ENCODE measurements around the gene APOL3. TPM values are rescaled to one million over a fixed set of nuclear protein-coding genes. Genes with fewer than 3 reads are reported as not detected.
"Not testable (repeated sequence)": the region's sequence is repeated elsewhere in the genome, so short reads cannot be mapped to it uniquely, and the experiment has no call there.

Gene APOL3
- total RNA-seq, 1 experiment from 2014 or later, result 17.6 TPM

- Histone ChIP-seq H3K36me3 (no peaks in the 10 kb centered on the region), H3K4me3 (no peak overlapping the region), H3K27me3 (no peaks in the 10 kb centered on the region), H3K9me3 (no peaks in the 10 kb centered on the region)
- no peak for DNase-seq
Measured at GRCh38 chr22:36103891-36104290, 56.7 kb downstream of the APOL3 start.

- Histone ChIP-seq H3K4me3 (no peak overlapping the region), H3K27me3 (no peaks in the 10 kb centered on the region), H3K9me3 (no peaks in the 10 kb centered on the region), H3K36me3 (no peaks in the 10 kb centered on the region)
- no peak for DNase-seq
Measured at GRCh38 chr22:36102995-36103394, 57.6 kb downstream of the APOL3 start.

DNA sequence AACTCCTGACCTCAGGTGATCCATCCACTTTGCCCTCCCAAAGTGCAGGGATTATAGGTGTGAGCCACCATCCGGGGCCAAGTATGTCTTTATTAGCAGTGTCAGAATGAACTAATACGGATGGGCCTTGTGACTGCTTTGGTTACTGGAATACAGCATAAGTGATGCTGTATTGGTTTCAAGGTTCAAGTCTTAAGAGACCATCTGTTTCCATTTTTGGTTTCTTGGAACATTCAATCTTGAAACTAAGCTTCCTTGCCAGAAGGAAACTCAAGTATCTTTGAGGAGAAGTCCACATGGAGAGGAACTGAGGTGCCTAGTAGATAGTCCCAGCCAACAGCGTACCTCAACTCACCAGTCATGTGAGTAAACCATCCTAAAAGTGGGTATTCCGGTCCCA is 58.8 kb downstream of the APOL3 start:
- Histone ChIP-seq H3K9me3 (no peaks in the 10 kb centered on the region), H3K36me3 (no peaks in the 10 kb centered on the region), H3K4me3 (no peak overlapping the region), H3K27me3 (no peaks in the 10 kb centered on the region)
- DNase-seq, result no peak

DNA sequence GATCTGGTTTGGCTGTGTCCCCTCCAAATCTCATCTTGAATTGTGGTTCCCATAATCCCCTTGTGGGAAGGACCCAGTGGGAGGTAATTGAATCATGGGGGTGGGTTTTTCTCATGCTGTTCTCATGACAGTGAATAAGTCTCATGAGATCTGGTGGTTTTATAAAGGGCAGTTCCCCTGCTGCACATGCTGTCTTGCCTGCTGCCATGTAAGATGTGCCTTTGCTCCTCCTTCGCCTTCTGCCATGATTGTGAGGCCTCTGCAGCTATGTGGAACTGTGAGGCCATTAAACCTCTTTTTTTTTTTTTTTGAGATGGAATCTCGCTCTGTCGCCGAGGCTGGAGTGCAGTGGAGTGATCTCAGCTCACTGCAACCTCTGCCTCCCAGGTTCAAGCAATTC is 59.6 kb downstream of the APOL3 start:
- not testable (repeated sequence) for H3K36me3 ChIP-seq, H3K9me3 ChIP-seq, H3K4me3 ChIP-seq, H3K27me3 ChIP-seq, DNase-seq

DNA sequence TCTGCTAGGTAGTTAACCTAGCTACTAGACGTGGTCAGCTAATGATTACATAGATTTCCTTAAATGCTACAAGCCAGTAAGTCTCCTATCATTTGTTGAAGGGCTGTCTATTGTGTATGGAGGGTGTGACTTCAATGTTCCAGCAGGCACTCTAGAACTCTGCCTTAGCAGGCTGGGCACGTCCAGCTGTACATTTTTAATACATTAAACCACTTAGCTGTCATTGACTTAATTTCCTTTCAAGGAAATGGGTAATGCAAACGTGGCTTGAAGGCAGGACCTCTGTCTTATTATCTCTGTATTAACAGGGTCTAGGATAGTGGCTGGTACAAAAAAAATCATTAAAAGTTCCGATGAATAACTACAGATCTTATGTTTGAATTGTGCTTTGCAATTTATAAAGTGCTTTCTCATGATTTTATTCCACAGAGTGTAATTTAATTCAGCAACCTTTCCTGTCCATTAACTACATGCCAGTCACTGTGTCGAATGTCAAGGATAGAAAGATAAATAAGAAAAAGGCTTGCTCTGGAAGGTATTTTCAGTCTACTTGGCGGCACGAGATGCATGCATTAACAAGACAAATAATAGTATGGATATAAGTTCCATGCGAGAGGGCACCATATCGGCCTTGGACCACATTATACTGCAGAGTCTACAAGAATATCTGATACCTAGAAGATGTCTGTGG is 60.3 kb downstream of the APOL3 start:
- H3K9me3 ChIP-seq, result no peaks in the 10 kb centered on the region
- no peaks in the 10 kb centered on the region for H3K27me3 ChIP-seq
- H3K36me3 ChIP-seq, result no peaks in the 10 kb centered on the region
- H3K4me3 ChIP-seq, result no peak overlapping the region
- no peak for DNase-seq

GRCh38 chr22:36099561-36099960 is 61.0 kb downstream of the APOL3 start:
- not testable (repeated sequence) for H3K9me3 ChIP-seq, H3K27me3 ChIP-seq, H3K36me3 ChIP-seq, DNase-seq, H3K4me3 ChIP-seq

- Histone ChIP-seq H3K27me3 (no peaks in the 10 kb centered on the region), H3K36me3 (no peaks in the 10 kb centered on the region), H3K9me3 (no peaks in the 10 kb centered on the region), H3K4me3 (no peak overlapping the region)
- DNase-seq, result no peak
Measured at GRCh38 chr22:36097880-36098279, 62.7 kb downstream of the APOL3 start.

DNA sequence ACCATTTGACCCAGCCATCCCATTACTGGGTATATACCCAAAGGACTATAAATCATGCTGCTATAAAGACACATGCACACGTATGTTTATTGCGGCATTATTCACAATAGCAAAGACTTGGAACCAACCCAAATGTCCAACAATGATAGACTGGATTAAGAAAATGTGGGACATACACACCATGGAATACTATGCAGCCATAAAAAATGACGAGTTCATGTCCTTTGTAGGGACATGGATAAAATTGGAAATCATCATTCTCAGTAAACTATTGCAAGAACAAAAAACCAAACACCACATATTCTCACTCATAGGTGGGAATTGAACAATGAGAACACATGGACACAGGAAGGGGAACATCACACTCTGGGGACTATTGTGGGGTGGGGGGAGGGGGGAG is 69.8 kb downstream of the APOL3 start:
- H3K4me3 ChIP-seq, H3K36me3 ChIP-seq, H3K27me3 ChIP-seq, DNase-seq, H3K9me3 ChIP-seq: not testable (repeated sequence)

Other genes starting within 250 kb of the APOL3 start
- 64.2 and 65.6 TPM in 2 replicates for gene RBFOX2, start 131.9 kb downstream of the APOL3 start, total RNA-seq (2014; rRNA removed; shearing (Covaris generic); ENCODE audit: low replicate concordance)
- gene APOL4, start 41.1 kb upstream of the APOL3 start, total RNA-seq (2014; rRNA removed; shearing (Covaris generic); ENCODE audit: low replicate concordance), result not detected in 2 replicates
- 43.4 and 57.9 TPM in 2 replicates for gene APOL2, start 78.8 kb upstream of the APOL3 start, total RNA-seq (2014; rRNA removed; shearing (Covaris generic); ENCODE audit: low replicate concordance)
- 0.49 and 2.4 TPM in 2 replicates for gene APOL1, start 92.4 kb upstream of the APOL3 start, total RNA-seq (2014; rRNA removed; shearing (Covaris generic); ENCODE audit: low replicate concordance)
- 323 and 380 TPM in 2 replicates for gene MYH9, start 227.2 kb upstream of the APOL3 start, total RNA-seq (2014; rRNA removed; shearing (Covaris generic); ENCODE audit: low replicate concordance)

Measured in MG63 (cell line).